Glutamatergic neuron (in vitro differentiated cells): ENCODE measurements around the gene SOX4. TPM values are rescaled to one million over a fixed set of nuclear protein-coding genes. Genes with fewer than 3 reads are reported as not detected.

Source experiments
- DNase-seq: peaks from one replicate; pipeline ENCODE4 v3.0.0; 2022
- H3K27ac Mint-ChIP-seq: one replicate; pipeline ENCODE4 v1.8.0; 2020; ENCODE audit warnings: mild to moderate bottlenecking, mixed read lengths, inconsistent platforms; ENCODE audit not compliant: unreplicated experiment
- H3K27me3 Mint-ChIP-seq: one replicate; pipeline ENCODE4 v1.8.0; 2020; ENCODE audit warnings: mild to moderate bottlenecking, moderate library complexity, mixed read lengths, inconsistent platforms; ENCODE audit not compliant: unreplicated experiment
- H3K36me3 Mint-ChIP-seq: one replicate; pipeline ENCODE4 v1.8.0; 2020; ENCODE audit warnings: mild to moderate bottlenecking, mixed read lengths, inconsistent platforms; ENCODE audit not compliant: unreplicated experiment
- H3K4me1 Mint-ChIP-seq: one replicate; pipeline ENCODE4 v1.8.0; 2020; ENCODE audit warnings: mild to moderate bottlenecking, low read depth, mixed read lengths, inconsistent platforms; ENCODE audit not compliant: unreplicated experiment
- H3K4me3 Mint-ChIP-seq: one replicate; pipeline ENCODE4 v1.8.0; 2020; ENCODE audit warnings: mild to moderate bottlenecking, mixed read lengths, inconsistent platforms; ENCODE audit not compliant: unreplicated experiment
- H3K9me3 Mint-ChIP-seq: one replicate; pipeline ENCODE4 v1.8.0; 2020; ENCODE audit warnings: mild to moderate bottlenecking, moderate library complexity, mixed read lengths, inconsistent platforms; ENCODE audit not compliant: unreplicated experiment
- CTCF ChIP-seq: fragments of 200-600 bp; sonication (generic); IDR thresholded peaks from one replicate; pipeline ENCODE4 v1.5.0; 2021; ENCODE audit not compliant: partially characterized antibody, unreplicated experiment
- total RNA-seq: library from RNA; stranded (reverse); fragmentation: NEBNext Ultra II Directional; extraction: Animal tissue kit (Norgen Biotek cat#: 25700); gene quantifications from one replicate; pipeline ENCODE4 v1.2.1, GENCODE V29; 2021; ENCODE audit not compliant: unreplicated experiment

Gene SOX4
- total RNA-seq, 1 donor from 2014 or later, result 269 TPM

- Mint-ChIP-seq H3K4me3 (no peak overlapping the region), H3K27me3 (no peaks in the 10 kb centered on the region), H3K27ac (no peak overlapping the region), H3K4me1 (peaks cover 20% of the 10 kb centered on the region), H3K9me3 (peaks cover 15% of the 10 kb centered on the region), H3K36me3 (no peaks in the 10 kb centered on the region)
- no peak for DNase-seq
- TF ChIP-seq CTCF, result no peak
These were observed 10.5 kb downstream of the SOX4 start for GRCh38 chr6:21604081-21604480.

GRCh38 chr6:21605166-21605565 is 11.6 kb downstream of the SOX4 start:
- Mint-ChIP-seq H3K27ac (no peak overlapping the region), H3K36me3 (no peaks in the 10 kb centered on the region), H3K4me3 (no peak overlapping the region), H3K4me1 (peaks cover 12% of the 10 kb centered on the region), H3K27me3 (peaks cover 1% of the 10 kb centered on the region), H3K9me3 (peaks cover 12% of the 10 kb centered on the region)
- no peak for TF ChIP-seq CTCF
- no peak for DNase-seq

- no peak overlapping the region for H3K27ac Mint-ChIP-seq
These were observed 15.1 kb downstream of the SOX4 start for GRCh38 chr6:21608601-21609000.

GRCh38 chr6:21609881-21610329 is 16.4 kb downstream of the SOX4 start:
- Mint-ChIP-seq H3K4me3 (no peak overlapping the region), H3K27me3 (peaks cover 2% of the 10 kb centered on the region), H3K36me3 (no peaks in the 10 kb centered on the region), H3K4me1 (peaks cover 3% of the 10 kb centered on the region), H3K9me3 (peaks cover 2% of the 10 kb centered on the region), H3K27ac (no peak overlapping the region)
- no peak for DNase-seq
- TF ChIP-seq CTCF, result no peak

More at GRCh38 chr6:21608601-21609000, 15.1 kb downstream of the SOX4 start:
- no peak for TF ChIP-seq CTCF
- Mint-ChIP-seq H3K4me1 (peaks cover under 1% of the 10 kb centered on the region), H3K4me3 (no peak overlapping the region), H3K27me3 (peaks cover 1% of the 10 kb centered on the region), H3K36me3 (no peaks in the 10 kb centered on the region), H3K9me3 (peaks cover 2% of the 10 kb centered on the region)
- no peak for DNase-seq

GRCh38 chr6:21610341-21610740 is 16.8 kb downstream of the SOX4 start:
- Mint-ChIP-seq H3K9me3 (peaks cover 2% of the 10 kb centered on the region), H3K27ac (no peak overlapping the region), H3K36me3 (no peaks in the 10 kb centered on the region), H3K4me3 (no peak overlapping the region), H3K4me1 (peaks cover 7% of the 10 kb centered on the region), H3K27me3 (peaks cover 3% of the 10 kb centered on the region)
- no peak for TF ChIP-seq CTCF
- no peak for DNase-seq
